ENCODE results near the gene VPS37B.

- TF ChIP-seq CTCF (conservative IDR thresholded peaks at IDR 0.05) = peak; percentile 88
- 0 out of 2 replicates have a peak, but pooled peaks have one; percentile 23 for TF ChIP-seq ZFX (IDR thresholded peaks at IDR 0.05)
Measured at GRCh38 chr12:122860040-122860853, 35.7 kb downstream of the VPS37B start.
